IgD-negative memory B cell (primary cell): ENCODE measurements around the gene TEX52. TPM values are rescaled to one million over a fixed set of nuclear protein-coding genes. Genes with fewer than 3 reads are reported as not detected.
A peak's percentile ranks its signal among the peaks of the same experiment; 100 is the strongest.
"Not testable (repeated sequence)": the region's sequence is repeated elsewhere in the genome, so short reads cannot be mapped to it uniquely, and the experiment has no call there.

ENCODE experiments used
- H3K27ac Mint-ChIP-seq, 3 donors: one replicate each; pipeline ENCODE4 v1.8.0; 2020 to 2022; ENCODE audit warnings: mild to moderate bottlenecking in 3 of 3, mixed read lengths in 3 of 3, moderate library complexity in 1 of 3
- H3K27me3 Mint-ChIP-seq: one replicate; pipeline ENCODE4 v1.8.0; 2021; ENCODE audit warnings: mixed read lengths
- H3K36me3 Mint-ChIP-seq: one replicate; pipeline ENCODE4 v1.8.0; 2020; ENCODE audit warnings: mild to moderate bottlenecking, mixed read lengths
- H3K4me1 Mint-ChIP-seq, 3 donors: one replicate each; pipeline ENCODE4 v1.8.0; 2020 to 2022; ENCODE audit warnings: mixed read lengths in 3 of 3, mild to moderate bottlenecking in 1 of 3
- H3K4me3 Mint-ChIP-seq, 4 donors: one replicate each; pipeline ENCODE4 v1.8.0; 2020 to 2022; ENCODE audit warnings: mild to moderate bottlenecking in 4 of 4, mixed read lengths in 4 of 4, moderate library complexity in 3 of 4
- H3K9me3 Mint-ChIP-seq, 3 donors: one replicate each; pipeline ENCODE4 v1.8.0; 2020 to 2021; ENCODE audit warnings: mixed read lengths in 3 of 3, mild to moderate bottlenecking in 1 of 3
- polyA plus RNA-seq: library from polyadenylated mRNA; unstranded; fragments of 300-500 nt; fragmentation: Illumina TruSeq; gene quantifications from one replicate; pipeline ENCODE4 v1.2.3, GENCODE V29; 2021

Gene TEX52
- polyA plus RNA-seq, 1 donor from 2014 or later = not detected

DNA sequence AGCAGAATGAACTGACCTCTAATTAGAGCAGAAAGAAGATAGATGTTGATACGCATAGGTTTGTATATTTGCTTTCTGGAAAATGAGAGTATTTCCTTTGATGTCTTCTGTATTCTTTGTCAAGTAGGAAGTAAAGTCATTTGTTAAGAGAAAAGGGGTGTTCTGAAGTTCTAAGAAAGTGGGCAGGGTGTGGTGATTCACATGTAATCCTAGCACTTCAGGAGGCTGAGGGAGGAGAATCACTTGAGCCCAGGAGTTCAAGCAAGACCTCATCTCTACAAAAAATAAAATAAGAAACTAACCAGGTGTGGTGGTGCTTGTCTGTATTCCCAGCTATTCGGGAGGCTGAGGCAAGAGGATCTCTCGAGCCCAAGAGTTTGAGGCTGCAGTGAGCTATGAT is 23.0 kb upstream of the TEX52 start:
- peak overlapping the region in 1 of 4 donors; percentile 12 for H3K4me3 Mint-ChIP-seq
- no peaks in the 10 kb centered on the region for H3K9me3 Mint-ChIP-seq
- peaks cover 2% of the 10 kb centered on the region for H3K27me3 Mint-ChIP-seq
- peaks cover 2% of the 10 kb centered on the region for H3K36me3 Mint-ChIP-seq
- peak overlapping the region in 2 of 3 donors; percentile 59 to 68 for H3K27ac Mint-ChIP-seq
- peaks cover 22 to 25% (median 24%) of the 10 kb centered on the region in 3 donors for H3K4me1 Mint-ChIP-seq

DNA sequence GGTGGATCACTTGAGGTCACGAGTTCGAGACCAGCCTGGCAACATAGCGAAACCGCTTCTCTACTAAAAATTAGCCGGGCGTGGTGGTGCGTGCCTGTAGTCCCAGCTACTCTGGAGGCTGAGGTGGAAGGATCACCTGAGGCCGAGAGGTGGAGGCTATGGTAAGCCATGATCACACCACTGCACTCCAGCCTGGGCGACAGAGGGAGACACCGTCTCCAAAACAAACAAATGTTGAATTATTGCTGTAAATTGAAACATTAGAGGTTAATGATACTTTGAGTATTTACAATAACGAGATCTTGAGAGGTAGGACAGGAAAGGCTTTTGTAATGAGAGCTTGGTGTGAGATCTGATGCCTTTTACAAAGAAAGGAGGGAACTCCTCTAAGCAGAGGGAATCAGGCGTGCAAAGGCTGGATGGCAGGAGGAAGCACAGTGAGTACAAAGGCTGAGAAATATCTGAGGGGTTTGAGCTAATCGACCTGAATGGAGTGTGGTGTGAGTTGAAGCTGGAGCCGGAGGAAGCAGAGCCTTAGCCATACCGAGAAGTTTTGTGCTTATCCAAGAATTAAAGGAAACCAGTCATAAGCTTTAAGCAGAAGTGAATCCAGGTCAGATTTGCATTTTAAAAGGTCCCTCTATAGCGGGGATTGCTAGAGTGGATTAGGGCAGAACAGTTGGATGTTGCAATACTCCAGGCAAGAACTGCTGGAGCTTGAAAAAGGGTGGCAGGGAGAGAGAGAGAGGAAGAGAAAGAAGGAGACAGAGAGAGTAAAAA is 21.3 kb upstream of the TEX52 start:
- Mint-ChIP-seq H3K4me3 (peak overlapping the region; percentile 83 to 98 (median 93)), H3K4me1 (peaks cover 16 to 22% (median 20%) of the 10 kb centered on the region in 3 donors), H3K36me3 (peaks cover 2% of the 10 kb centered on the region), H3K9me3 (no peaks in the 10 kb centered on the region), H3K27ac (peak overlapping the region; percentile 96 to 98 (median 98)), H3K27me3 (peaks cover 2% of the 10 kb centered on the region)

DNA sequence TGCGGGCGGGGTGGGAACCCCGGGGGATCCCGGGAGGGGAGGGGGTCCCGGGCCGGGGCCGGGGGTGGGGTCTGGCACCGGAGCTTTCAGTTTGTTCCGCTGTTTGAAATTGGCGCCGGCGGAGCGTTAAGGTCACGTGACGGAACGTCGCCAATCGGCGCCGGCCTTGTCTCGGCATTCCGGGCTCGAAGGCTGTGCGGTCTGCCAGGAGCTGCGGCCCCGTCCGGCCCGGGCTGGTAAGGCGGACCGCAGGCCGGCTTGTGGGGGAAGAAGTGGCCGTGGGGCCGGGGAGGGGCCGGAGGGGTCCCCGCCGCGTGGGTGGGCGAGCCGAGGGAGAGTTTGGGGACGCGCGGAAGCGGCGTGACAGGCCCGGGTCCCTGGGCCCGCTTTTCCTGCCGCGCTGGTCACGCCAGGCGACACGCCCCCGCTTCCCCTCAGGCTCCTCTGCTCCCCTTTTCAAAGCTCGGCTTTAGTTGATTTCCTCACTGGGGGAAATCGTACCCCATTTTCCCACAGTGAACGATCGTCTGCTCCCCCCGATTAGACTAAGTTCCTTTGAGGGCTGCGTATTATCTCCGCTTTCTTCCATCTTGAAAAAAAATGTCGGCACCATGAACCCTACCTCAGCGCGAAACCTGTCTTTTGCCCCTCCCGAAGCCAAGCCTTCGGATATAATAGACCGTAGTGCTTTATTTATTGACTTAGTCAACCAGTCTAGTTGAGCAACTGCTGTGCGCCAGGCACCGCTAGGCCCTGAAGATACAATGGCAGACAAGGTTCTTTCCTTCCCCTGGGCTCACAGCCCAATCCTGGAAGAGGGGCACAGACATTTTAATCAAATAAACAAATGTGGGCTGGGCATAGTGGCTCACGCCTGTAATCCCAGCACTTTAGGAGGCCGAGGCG is 20.5 kb upstream of the TEX52 start, which contains the start of the genes FOXM1 and RHNO1:
Gene FOXM1 (minus strand): TSS at position 128 of the 906 bp plus-strand sequence. CDS start 2,696 bp downstream, outside the sequence.
Gene RHNO1 (plus strand): TSS at position 177 of the 906 bp plus-strand sequence. CDS start 8,144 bp downstream, outside the sequence.
- Mint-ChIP-seq H3K36me3 (peaks cover 2% of the 10 kb centered on the region), H3K27me3 (peaks cover 2% of the 10 kb centered on the region), H3K27ac (peak within 1 kb of the TSS; percentile 96 to 98 (median 98)), H3K4me3 (peak within 1 kb of the TSS; percentile 93 to 98 (median 94)), H3K9me3 (no peaks in the 10 kb centered on the region), H3K4me1 (peaks cover 16 to 22% (median 20%) of the 10 kb centered on the region in 3 donors)

DNA sequence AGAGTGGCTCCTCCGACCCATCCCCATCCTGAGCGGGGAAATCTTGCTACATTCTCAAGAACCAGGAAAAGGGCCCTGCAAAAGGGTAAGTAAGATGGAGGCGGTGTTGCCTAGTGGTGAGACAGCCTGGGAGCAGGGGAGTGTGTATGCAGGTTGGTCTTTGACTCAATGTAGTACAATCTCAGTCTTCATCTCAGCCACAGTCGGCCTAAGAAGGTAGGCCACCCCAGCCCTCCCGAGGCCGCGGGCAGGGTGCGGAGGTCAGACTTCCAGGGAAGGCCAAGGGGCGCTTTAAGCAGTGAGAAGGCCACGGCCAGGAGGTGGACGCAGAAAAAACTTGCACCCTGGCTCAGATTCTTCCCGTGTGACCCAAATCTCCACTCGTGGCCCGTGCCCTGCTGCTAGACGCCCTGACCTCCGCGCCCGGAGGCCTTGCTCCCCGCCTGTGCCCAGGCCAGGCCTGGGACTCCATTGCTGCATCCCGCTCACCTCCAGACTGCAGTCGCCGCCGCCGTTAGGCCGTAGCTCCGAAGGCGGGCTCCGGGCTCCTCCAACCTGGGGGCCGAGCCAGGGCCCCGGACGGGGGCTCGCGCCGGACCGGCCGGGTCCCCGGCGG is 19.7 kb upstream of the TEX52 start:
- H3K27me3 Mint-ChIP-seq = peaks cover 2% of the 10 kb centered on the region
- peaks cover 16 to 22% (median 20%) of the 10 kb centered on the region in 3 donors for H3K4me1 Mint-ChIP-seq
- peak overlapping the region; percentile 86 to 93 (median 92) for H3K4me3 Mint-ChIP-seq
- H3K9me3 Mint-ChIP-seq = no peaks in the 10 kb centered on the region
- H3K27ac Mint-ChIP-seq = peak overlapping the region; percentile 92 to 96 (median 92)
- H3K36me3 Mint-ChIP-seq = peaks cover 2% of the 10 kb centered on the region

DNA sequence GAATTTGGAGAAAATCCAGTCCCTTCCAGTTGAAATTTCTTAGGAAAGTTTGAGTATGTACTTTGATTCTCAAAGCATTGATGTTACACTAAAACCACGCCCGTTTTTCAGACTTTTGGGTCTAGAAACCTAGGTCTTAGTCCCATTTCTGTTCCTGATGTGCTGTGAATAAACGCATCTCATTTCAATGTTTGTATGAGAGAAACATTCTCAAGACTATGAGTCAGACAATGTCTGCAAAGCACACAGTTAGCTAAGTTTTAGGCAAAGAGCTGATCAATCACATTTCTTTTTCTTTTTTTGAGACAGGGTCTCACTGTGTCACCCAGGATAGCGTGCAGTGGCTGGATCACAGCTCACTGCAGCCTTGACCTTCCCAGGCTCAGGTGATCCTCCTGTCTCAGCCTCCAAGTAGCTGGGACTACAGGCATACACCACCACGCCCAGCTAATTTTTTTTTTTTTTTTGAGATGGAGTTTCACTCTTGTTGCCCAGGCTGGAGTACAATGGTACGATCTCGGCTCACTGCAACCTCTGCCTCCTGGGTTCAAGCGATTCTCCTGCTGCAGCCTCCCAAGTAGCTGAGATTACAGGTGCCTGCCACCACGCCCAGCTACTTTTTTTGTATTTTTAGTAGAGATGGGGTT is 12.3 kb upstream of the TEX52 start:
- H3K36me3 Mint-ChIP-seq, H3K27me3 Mint-ChIP-seq, H3K27ac Mint-ChIP-seq, H3K4me1 Mint-ChIP-seq, H3K9me3 Mint-ChIP-seq, H3K4me3 Mint-ChIP-seq: not testable (repeated sequence)

DNA sequence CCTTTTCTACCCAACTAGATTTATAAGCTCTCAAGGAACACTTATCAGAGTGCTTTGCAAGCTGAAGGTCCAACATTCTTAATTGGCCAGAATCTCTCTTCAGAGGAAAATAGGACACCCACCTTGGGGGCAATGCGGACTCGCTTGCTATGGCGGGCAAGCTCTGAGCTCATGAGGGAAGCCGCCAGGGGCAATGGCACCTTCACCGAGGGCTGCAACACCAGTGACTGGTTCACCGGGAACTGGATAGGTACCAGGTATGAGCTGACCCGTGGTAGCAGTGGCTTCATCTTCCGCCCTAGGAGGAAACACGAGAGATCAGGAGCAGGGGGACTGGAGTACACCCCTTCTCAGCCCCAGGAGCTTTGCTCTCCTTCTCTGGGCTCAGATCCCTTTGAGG is 7.4 kb upstream of the TEX52 start:
- peaks cover 0 to 1% (median 0%) of the 10 kb centered on the region in 3 donors for H3K9me3 Mint-ChIP-seq
- no peak overlapping the region for H3K4me3 Mint-ChIP-seq
- H3K4me1 Mint-ChIP-seq = no peaks in the 10 kb centered on the region
- H3K27ac Mint-ChIP-seq = no peak overlapping the region
- H3K27me3 Mint-ChIP-seq = no peaks in the 10 kb centered on the region
- no peaks in the 10 kb centered on the region for H3K36me3 Mint-ChIP-seq

DNA sequence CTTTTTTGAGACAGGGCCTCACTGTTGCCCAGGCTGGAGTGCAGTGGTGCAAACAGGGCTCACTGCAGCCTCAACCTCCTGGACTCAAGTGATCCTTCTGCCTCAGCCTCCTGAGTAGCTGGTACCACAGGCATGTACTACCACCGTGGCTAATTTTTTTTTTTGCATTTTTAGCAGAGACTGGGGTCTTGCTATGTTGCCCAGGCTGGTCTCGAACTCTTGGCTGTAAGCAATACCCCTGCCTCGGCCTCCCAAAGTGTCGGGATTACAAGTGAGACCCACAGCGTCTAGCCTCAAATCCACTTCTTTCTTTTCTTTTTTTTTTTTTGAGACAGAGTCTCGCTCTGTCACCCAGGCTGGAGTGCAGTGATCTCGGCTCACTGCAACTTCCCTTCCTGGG is 6.6 kb upstream of the TEX52 start:
- H3K36me3 Mint-ChIP-seq = not testable (repeated sequence)

DNA sequence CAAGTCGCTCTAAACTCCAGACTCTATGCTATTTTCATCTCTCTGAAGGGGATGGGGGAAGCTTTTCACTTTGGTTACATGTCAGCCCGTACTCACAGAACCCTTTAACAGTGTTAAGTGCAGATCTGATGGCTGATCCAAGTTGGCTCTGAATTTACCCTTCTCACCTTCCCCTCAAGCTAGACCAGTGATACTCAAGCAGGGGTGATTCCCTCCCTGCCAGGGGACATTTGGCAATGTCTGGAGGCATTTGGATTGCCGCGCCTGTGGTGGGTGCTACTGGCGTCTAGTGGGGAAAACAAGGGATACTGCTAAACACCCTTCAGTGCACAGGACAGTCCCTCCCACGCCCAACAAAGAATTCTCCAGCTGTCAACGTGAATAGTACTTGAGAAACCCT is 6.0 kb upstream of the TEX52 start:
- H3K9me3 Mint-ChIP-seq = peaks cover 0 to 1% (median 0%) of the 10 kb centered on the region in 3 donors
- no peaks in the 10 kb centered on the region for H3K4me1 Mint-ChIP-seq
- H3K4me3 Mint-ChIP-seq = no peak overlapping the region
- H3K36me3 Mint-ChIP-seq = no peaks in the 10 kb centered on the region
- H3K27ac Mint-ChIP-seq = no peak overlapping the region
- no peaks in the 10 kb centered on the region for H3K27me3 Mint-ChIP-seq

More for the DNA sequence above, 6.6 kb upstream of the TEX52 start:
- H3K27me3 Mint-ChIP-seq, H3K9me3 Mint-ChIP-seq, H3K4me3 Mint-ChIP-seq, H3K4me1 Mint-ChIP-seq, H3K27ac Mint-ChIP-seq: not testable (repeated sequence)

DNA sequence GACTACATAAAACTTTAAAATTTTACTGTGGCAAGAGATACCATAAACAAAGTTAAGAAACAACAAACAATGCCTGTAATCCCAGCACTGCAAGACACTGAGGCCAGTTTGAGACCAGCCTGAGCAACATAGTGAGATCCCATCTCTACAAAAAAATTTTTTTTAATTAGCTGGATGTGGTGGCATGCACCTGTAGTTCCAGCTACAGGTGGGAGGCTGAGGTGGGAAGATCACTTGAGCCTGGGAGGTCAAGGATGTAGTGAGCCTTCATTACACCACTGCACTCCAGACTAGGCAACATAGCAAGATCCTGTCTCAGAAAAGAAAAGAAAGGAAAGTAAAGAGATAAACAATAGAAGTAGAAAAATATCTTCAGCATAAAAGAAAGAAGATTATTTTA is 3.3 kb upstream of the TEX52 start:
- no peaks in the 10 kb centered on the region for H3K27me3 Mint-ChIP-seq
- H3K27ac Mint-ChIP-seq = no peak overlapping the region
- peaks cover 4% of the 10 kb centered on the region for H3K36me3 Mint-ChIP-seq
- H3K9me3 Mint-ChIP-seq = no peaks in the 10 kb centered on the region
- no peak overlapping the region for H3K4me3 Mint-ChIP-seq
- no peaks in the 10 kb centered on the region for H3K4me1 Mint-ChIP-seq

DNA sequence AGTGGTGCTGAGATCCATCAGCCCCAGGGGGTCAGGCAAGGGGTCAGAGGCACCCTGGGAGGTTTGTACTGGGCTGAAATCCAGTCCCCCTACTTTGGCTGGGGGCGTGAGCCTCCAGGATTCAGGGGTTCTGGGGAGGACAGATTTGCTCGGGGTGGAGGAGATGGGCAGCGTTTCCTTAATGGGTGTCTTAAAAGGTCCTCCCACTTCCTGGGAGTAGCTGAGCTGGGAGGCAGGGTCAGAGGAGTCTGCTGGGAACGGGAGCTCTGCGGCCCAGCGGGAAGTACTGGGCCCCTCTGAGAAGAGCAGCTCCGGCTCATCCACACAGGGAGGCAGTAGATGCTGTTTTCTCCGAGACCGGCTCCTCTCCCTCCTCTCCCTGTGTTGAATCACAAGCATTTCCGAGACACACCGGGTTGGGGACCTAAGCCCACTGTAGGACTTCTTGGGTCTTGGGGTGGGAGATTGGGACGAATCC is 2.1 kb upstream of the TEX52 start:
- Mint-ChIP-seq H3K4me3 (no peak overlapping the region), H3K36me3 (peaks cover 4% of the 10 kb centered on the region), H3K4me1 (no peaks in the 10 kb centered on the region), H3K27me3 (no peaks in the 10 kb centered on the region), H3K27ac (no peak overlapping the region), H3K9me3 (no peaks in the 10 kb centered on the region)

DNA sequence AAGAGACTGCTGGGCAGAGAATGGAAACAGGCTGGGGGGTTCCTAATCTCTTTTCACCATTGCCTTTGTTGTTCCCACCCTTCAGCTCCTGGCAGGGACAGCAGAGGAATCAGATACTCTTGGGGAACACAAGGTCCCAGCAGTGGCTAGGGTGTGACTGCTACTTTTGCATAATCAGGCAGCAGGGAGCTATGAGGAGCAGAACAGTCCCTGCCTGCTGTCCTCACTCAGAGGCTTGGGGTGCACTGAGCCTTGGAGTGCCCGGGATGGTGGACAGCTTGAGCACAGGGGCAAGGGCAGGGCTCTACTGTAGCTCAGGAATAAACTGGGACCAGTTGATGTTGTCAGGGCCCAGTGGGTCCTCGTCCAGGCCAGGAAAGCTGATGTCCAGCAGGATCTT is 1.5 kb upstream of the TEX52 start:
- Mint-ChIP-seq H3K27me3 (no peaks in the 10 kb centered on the region), H3K4me3 (no peak overlapping the region), H3K36me3 (peaks cover 4% of the 10 kb centered on the region), H3K4me1 (peaks cover 0 to 3% (median 0%) of the 10 kb centered on the region in 3 donors), H3K9me3 (no peaks in the 10 kb centered on the region), H3K27ac (no peak overlapping the region)

DNA sequence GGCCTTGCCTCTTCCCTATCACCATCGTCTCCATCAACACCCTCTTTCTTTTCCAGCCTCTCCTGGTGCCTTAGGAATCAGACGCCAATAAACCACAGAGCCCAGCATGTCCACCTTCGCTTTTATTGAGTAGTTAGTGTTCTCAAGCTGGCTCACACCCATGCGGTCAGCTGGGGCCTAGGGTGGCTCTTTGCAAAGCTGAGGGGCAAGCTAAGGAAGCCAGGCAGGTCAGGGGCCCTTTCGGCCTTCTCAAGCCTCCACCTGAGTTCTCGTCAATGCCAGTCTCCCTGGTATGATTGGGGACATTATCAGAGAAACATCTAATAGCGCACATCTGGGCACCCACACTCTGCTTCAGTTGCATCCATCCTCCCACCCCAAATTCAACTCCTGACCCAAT is 737 bp upstream of the TEX52 start:
- H3K9me3 Mint-ChIP-seq = no peaks in the 10 kb centered on the region
- no peaks in the 10 kb centered on the region for H3K27me3 Mint-ChIP-seq
- H3K36me3 Mint-ChIP-seq = peaks cover 4% of the 10 kb centered on the region
- no peak overlapping the region for H3K4me3 Mint-ChIP-seq
- H3K4me1 Mint-ChIP-seq = peaks cover 0 to 3% (median 0%) of the 10 kb centered on the region in 3 donors
- H3K27ac Mint-ChIP-seq = no peak overlapping the region

DNA sequence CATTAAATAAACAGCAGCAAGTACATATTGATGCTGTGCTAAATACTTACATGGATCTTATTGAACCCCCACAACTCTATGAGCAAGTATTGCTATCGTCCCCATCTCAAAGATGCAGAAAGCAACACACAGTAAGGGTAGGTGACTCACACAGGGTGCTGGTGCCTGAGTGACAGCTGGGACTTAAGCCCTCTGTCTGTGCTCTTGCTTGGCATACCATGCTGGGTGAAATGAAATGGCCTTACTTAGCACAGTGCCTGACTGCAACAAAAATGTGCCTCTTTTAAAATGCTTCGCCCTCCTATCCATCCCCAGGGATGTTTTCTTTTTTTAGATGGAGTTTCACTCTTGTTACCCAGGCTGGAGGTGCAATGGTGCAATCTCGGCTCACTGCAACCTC is 788 bp downstream of the TEX52 start:
- Mint-ChIP-seq H3K27me3 (no peaks in the 10 kb centered on the region), H3K4me1 (peaks cover 0 to 3% (median 0%) of the 10 kb centered on the region in 3 donors), H3K9me3 (no peaks in the 10 kb centered on the region), H3K4me3 (no peak overlapping the region), H3K36me3 (peaks cover 4% of the 10 kb centered on the region), H3K27ac (peak overlapping the region in 1 of 3 donors; percentile 64)

DNA sequence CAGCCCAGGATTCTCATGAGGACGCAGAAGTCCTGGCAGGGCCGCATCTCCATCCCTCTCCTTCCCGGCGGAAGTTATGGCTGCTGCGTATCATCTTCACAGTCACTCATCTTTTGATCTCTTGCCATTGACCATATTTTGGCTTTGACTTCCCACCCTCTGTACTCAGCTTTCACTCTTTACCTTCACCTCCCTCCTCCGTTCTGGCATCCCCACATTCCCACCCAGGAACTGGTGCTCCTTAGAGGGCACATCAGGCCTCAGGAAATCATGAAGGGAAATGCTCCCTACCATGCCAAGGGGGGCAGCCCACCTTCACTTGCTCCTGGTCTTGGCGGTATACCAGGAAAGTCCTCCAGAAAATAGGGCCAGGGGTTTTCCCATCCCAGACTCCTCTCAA is 1.3 kb downstream of the TEX52 start:
- Mint-ChIP-seq H3K27ac (no peak overlapping the region), H3K9me3 (no peaks in the 10 kb centered on the region), H3K4me1 (peaks cover 0 to 3% (median 0%) of the 10 kb centered on the region in 3 donors), H3K4me3 (no peak overlapping the region), H3K36me3 (peaks cover 4% of the 10 kb centered on the region), H3K27me3 (no peaks in the 10 kb centered on the region)
